HL-60 (cell line): ENCODE data around the gene DHX36.

Experiments used
- CTCF ChIP-seq: IDR thresholded peaks from one replicate; pipeline ENCODE4 v1.5.1; 2011; ENCODE audit warnings: low read length, control low read depth, inconsistent platforms; ENCODE audit not compliant: insufficient read depth
- GABPA ChIP-seq: IDR thresholded peaks from 2 replicates; pipeline ENCODE4 v1.6.1; 2012; ENCODE audit warnings: low read depth
- POLR2AphosphoS5 ChIP-seq: IDR thresholded peaks from 2 replicates; pipeline ENCODE4 v1.6.1; 2012; ENCODE audit warnings: low read depth

DNA sequence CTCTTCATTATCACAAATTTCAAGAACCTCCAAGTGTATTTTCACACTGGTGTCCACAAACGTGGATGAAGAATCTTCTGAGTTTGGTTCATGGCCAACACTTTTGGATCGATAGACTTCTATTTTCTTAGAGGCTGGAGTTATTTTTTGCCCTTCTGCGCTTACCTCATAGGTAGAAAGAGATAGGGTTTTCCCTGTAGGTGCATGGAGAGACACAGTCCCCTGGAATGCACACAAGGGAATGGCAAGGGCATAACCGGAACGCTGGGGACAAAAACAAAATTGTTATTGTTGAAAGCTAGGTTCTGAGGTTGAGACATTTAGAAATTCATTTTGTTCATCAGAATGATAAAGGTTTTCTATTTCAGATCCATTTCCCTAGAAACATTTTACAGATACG, 13.7 kb upstream of the DHX36 start:
- TF ChIP-seq CTCF (no peak), POLR2AphosphoS5 (no peak), GABPA (no peak)
